ENCODE measurements around the gene DIP2C. TPM values are rescaled to one million over a fixed set of nuclear protein-coding genes. Genes with fewer than 3 reads are reported as not detected.
"Not testable (repeated sequence)": the region's sequence is repeated elsewhere in the genome, so short reads cannot be mapped to it uniquely, and the experiment has no call there.

Gene DIP2C
- total RNA-seq, 2 experiments from 2014 or later = 2.0 to 2.3 TPM

DNA sequence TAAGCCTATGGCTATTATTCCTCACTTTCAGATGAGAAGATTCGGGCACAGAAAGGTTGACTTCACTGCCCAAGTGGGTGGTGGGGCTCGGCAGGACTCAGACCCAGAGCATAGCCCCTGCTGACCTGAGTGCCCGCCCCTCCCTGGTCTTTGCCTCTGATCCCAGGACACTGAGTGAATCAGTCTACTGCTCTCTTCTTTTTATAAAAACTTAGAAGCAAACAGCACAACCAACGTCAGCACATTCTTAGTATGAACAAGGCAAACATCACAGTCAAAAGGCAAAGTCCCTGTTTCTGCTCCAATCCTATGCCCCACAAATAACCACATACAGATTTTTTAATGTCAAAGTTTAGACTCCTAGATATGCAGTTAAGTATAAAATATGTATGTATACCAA is 316.5 kb downstream of the DIP2C start:
- DNase-seq = no peak
- no peak overlapping the region for H3K4me3 Mint-ChIP-seq
- H3K9me3 Mint-ChIP-seq = peaks cover 3% of the 10 kb centered on the region
- ChIA-PET CTCF (interaction anchor here (1.0 kb wide), 1 partner anchor 142 kb away, joined by 3 read pairs; no protein-coding TSS in a partner anchor), POLR2A (no interaction called here)
- no peaks in the 10 kb centered on the region for H3K27me3 Mint-ChIP-seq
- H3K4me1 Mint-ChIP-seq = peaks cover 11% of the 10 kb centered on the region
- no peak overlapping the region for H3K27ac Mint-ChIP-seq
- H3K36me3 Mint-ChIP-seq (ENCODE audit: low read depth) = no peaks in the 10 kb centered on the region

DNA sequence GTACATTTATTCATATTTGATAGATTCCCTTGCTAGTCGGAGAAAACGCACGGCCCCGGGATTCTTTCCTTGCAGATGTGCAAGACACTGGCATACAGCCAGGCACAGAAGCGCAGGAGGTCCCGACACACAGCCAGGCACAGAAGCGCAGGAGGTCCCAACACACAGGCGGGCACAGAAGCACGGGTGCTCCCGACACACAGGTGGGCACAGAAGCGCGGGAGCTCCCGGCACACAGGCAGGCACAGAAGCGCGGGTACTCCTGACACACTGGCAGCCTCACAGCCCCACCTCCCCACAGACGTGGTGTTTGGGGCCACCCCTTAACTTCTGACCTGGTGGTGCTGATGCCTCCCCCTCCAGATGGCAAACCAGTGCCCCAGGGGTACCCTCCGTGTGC is 316.9 kb downstream of the DIP2C start:
- ChIA-PET POLR2A (no interaction called here), CTCF (interaction anchor here (0.5 kb wide), 1 partner anchor 807 kb away, joined by 3 read pairs; no protein-coding TSS in a partner anchor)
- DNase-seq = no peak
- Mint-ChIP-seq H3K9me3 (peaks cover 3% of the 10 kb centered on the region), H3K27ac (no peak overlapping the region), H3K27me3 (no peaks in the 10 kb centered on the region), H3K4me3 (no peak overlapping the region), H3K4me1 (peaks cover 7% of the 10 kb centered on the region), H3K36me3 (ENCODE audit: low read depth) (no peaks in the 10 kb centered on the region)

DNA sequence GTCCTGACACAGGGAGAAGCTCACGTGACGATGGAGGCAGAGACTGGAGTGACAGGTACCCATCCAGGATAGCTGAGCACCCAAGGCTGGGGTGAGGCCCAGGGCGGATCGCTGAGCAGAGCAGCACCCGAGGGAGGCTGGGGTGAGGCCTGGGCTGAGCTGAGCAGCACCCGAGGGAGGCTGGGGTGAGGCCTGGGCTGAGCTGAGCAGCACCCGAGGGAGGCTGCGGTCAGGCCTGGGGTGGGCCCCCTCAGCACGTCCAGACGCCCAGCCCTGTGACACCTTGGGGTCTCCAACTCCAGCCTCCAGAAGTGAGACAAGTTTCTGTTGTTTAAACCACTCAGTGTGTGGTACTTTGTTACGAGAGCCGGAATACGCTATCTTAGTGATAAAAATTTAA is 318.0 kb downstream of the DIP2C start:
- CTCF ChIA-PET = interaction anchor here (0.9 kb wide), 1 partner anchor 12 kb away, joined by 3 read pairs; no protein-coding TSS in a partner anchor

DNA sequence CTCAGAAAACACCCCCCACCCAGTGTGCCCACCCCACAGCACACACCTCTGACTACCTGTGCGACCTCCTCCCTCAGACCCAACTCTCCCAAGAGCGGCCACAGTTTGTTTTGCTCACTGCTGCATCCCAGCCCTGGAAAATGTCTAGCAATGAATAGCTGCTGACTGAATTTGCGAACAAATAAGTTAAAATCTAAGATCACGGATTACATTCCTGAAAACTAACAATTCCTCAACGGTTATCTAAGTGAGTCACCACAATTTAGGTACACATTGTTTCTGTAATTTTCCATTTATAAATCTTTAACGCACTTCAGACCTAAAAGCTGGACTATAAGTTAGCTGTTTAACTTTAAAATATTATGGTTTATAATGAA is 319.0 kb downstream of the DIP2C start:
- Mint-ChIP-seq H3K36me3 (ENCODE audit: low read depth) (no peaks in the 10 kb centered on the region), H3K27ac (no peak overlapping the region), H3K27me3 (no peaks in the 10 kb centered on the region), H3K4me1 (no peaks in the 10 kb centered on the region), H3K4me3 (no peak overlapping the region), H3K9me3 (no peaks in the 10 kb centered on the region)
- CTCF ChIA-PET = no interaction called here
- DNase-seq = no peak
- POLR2A ChIA-PET = no interaction called here

More for the DNA sequence above, 318.0 kb downstream of the DIP2C start:
- no peaks in the 10 kb centered on the region for H3K27me3 Mint-ChIP-seq
- H3K9me3 Mint-ChIP-seq = no peaks in the 10 kb centered on the region
- DNase-seq = no peak
- no peaks in the 10 kb centered on the region for H3K36me3 Mint-ChIP-seq (ENCODE audit: low read depth)
- no peak overlapping the region for H3K27ac Mint-ChIP-seq
- H3K4me1 Mint-ChIP-seq = no peaks in the 10 kb centered on the region
- POLR2A ChIA-PET = no interaction called here
- no peak overlapping the region for H3K4me3 Mint-ChIP-seq

DNA sequence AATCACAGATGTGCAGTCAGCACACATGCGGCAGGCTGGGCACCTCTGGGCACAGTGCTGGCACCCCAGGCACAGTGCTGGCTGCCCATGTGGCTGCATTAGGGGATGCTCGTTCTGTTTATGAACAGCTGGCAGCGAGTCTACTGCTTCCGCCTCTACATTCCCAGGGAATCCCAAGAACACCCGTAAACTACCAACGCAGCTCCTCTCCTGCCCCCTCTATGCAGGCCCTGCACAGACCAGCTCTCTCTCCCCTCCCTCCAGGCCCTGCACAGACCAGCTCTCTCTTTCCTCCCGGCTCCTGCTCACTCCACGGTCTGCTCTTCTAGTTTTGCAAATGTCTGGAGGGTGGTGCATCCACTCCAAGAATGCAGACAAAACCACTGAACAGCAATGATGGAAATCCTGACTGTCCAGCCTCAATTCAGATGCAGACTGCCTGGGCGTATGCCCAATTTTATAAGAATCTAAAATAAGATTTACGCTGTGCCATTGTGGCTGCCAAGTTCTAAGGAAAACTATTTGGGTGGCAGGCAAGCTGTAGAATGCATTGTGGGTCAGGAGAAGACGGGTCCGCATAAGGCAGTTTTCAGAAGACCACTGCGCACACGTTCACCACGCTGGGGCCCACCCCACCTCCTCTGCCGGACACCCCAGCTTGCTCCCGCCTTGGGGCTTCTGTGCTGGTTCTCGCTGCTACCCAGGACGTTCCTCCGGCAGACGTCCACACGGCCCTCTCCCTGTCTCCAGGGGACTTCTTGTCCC is 319.6 kb downstream of the DIP2C start:
- POLR2A ChIA-PET = no interaction called here
- Mint-ChIP-seq H3K27me3 (no peaks in the 10 kb centered on the region), H3K36me3 (ENCODE audit: low read depth) (no peaks in the 10 kb centered on the region), H3K4me1 (no peaks in the 10 kb centered on the region), H3K27ac (no peak overlapping the region), H3K4me3 (no peak overlapping the region), H3K9me3 (no peaks in the 10 kb centered on the region)
- DNase-seq = no peak
- CTCF ChIA-PET = interaction anchor here (1.3 kb wide), 1 partner anchor 9 kb away, joined by 4 read pairs; no protein-coding TSS in a partner anchor

DNA sequence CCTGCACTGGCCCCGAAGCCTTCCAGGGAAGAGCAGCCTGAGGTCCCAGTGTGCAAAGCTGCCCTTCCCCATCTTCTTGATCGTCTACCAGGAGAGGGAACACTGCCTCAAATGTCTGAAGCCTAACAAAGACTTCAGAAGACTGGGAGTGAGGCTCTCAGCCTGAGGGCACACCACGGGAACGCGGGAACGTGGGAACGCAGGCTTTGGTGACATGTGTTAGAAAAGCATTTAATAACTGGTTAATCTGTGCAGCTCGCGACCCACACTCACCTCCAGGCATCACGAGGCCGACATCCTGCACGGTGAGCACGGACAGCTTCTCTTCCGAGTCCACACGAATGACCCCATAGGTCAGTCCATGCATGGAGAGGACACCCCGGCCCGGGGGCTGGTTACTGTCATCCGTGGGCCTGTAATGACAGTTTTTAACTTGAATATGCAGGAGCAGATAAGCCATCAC is 320.2 kb downstream of the DIP2C start:
- POLR2A ChIA-PET = no interaction called here
- Mint-ChIP-seq H3K36me3 (ENCODE audit: low read depth) (no peaks in the 10 kb centered on the region), H3K27me3 (no peaks in the 10 kb centered on the region), H3K27ac (no peak overlapping the region), H3K9me3 (no peaks in the 10 kb centered on the region), H3K4me1 (no peaks in the 10 kb centered on the region), H3K4me3 (no peak overlapping the region)
- CTCF ChIA-PET = interaction anchor here (1.3 kb wide), 1 partner anchor 8 kb away, joined by 4 read pairs; no protein-coding TSS in a partner anchor
- DNase-seq = no peak

DNA sequence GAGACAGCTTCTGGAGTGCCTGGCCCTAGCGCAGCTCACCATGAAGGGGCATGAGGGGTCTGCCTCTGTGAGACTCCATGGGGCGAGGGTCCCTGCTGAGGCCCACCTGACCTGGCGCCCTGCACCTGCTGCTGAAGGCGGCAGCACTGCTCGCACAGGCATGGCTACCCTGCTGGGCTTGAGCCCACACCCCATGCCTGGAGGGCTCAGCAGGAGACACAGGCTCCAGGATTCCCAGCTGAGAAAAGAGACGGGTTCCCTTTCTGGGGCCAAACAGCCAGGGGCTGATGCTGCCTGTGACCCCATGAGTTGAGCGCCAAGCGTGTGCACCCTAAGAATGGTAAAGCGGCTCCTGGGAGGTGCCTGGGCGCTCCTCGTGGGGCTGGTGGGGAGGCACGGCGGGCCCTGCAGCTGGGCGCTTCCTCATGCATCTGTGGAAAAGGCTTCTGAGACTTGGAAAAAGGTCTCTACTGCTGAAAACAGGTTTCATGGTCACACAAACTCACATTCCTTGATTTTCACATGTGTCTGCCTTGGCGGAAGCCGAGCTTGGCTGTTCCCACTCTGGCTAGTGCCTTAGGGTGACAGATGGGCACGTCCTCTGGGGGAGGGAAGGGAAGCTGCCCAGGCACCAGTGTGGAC is 320.8 kb downstream of the DIP2C start:
- Mint-ChIP-seq H3K27ac (no peak overlapping the region), H3K4me3 (no peak overlapping the region)
- POLR2A ChIA-PET = no interaction called here

DNA sequence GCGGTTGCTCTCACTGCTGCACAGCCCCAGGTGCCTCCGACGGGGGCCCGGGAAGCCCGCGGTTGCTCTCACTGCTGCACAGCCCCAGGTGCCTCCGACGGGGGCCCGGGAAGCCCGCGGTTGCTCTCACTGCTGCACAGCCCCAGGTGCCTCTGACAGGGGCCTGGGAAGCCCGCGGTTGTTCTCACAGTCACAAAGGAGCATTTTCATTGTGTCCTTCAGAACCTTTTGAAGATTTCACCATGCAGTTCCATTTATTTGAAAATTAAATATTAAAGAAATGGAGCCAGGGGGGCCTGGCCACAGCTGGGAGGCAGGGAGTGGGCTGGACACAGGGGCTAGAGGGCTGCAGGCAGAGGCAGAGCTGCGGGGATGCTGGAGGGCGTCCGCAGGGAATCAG is 321.4 kb downstream of the DIP2C start:
- H3K27me3 Mint-ChIP-seq; H3K36me3 Mint-ChIP-seq (ENCODE audit: low read depth); DNase-seq; H3K4me1 Mint-ChIP-seq; CTCF ChIA-PET; POLR2A ChIA-PET; H3K4me3 Mint-ChIP-seq; H3K9me3 Mint-ChIP-seq; H3K27ac Mint-ChIP-seq: not testable (repeated sequence)

More for the DNA sequence above, 320.8 kb downstream of the DIP2C start:
- Mint-ChIP-seq H3K36me3 (ENCODE audit: low read depth) (no peaks in the 10 kb centered on the region), H3K9me3 (no peaks in the 10 kb centered on the region), H3K4me1 (no peaks in the 10 kb centered on the region), H3K27me3 (no peaks in the 10 kb centered on the region)
- CTCF ChIA-PET = interaction anchor here (1.3 kb wide), 1 partner anchor 8 kb away, joined by 4 read pairs; no protein-coding TSS in a partner anchor
- no peak for DNase-seq

DNA sequence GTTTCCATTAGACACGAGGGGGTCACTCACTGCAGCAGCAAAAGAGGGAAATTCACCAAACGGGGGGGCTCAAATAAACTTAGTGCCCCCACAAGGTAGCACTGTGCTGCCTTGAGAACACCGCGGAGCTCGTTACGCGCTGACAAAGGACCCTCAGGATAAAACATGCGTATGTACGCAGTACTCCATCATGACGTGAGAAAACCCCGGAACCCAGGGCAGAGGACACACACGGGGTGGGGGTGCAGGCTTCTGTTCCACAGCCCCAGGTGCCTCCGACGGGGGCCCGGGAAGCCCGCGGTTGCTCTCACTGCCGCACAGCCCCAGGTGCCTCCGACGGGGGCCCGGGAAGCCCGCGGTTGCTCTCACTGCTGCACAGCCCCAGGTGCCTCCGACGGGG is 321.8 kb downstream of the DIP2C start:
- no peaks in the 10 kb centered on the region for H3K27me3 Mint-ChIP-seq
- DNase-seq = no peak
- POLR2A ChIA-PET = no interaction called here
- CTCF ChIA-PET = no interaction called here
- H3K4me3 Mint-ChIP-seq = no peak overlapping the region
- no peaks in the 10 kb centered on the region for H3K9me3 Mint-ChIP-seq
- no peaks in the 10 kb centered on the region for H3K4me1 Mint-ChIP-seq
- no peaks in the 10 kb centered on the region for H3K36me3 Mint-ChIP-seq (ENCODE audit: low read depth)
- no peak overlapping the region for H3K27ac Mint-ChIP-seq

DNA sequence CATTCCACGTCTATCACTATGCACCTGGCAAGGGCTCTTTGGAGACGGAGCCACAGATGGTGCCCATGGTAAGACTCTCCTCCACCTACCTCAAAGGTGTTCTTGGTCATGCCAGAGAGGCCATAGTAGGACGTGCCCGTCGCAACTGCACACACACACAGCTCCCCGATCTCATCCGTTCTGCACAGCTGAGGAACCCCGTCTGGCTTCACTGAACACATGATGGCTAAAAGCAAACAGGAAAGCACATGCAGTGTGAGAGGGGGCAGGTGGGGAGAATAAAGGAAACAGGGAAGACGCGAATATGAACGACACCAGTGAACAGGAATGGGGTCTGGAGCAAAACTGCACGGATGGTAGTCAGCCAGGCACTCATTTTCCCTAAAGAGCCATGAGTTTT is 323.3 kb downstream of the DIP2C start:
- ChIA-PET POLR2A (no interaction called here), CTCF (no interaction called here)
- Mint-ChIP-seq H3K36me3 (ENCODE audit: low read depth) (no peaks in the 10 kb centered on the region), H3K4me1 (no peaks in the 10 kb centered on the region), H3K27me3 (no peaks in the 10 kb centered on the region), H3K9me3 (no peaks in the 10 kb centered on the region), H3K4me3 (no peak overlapping the region), H3K27ac (no peak overlapping the region)
- no peak for DNase-seq

DNA sequence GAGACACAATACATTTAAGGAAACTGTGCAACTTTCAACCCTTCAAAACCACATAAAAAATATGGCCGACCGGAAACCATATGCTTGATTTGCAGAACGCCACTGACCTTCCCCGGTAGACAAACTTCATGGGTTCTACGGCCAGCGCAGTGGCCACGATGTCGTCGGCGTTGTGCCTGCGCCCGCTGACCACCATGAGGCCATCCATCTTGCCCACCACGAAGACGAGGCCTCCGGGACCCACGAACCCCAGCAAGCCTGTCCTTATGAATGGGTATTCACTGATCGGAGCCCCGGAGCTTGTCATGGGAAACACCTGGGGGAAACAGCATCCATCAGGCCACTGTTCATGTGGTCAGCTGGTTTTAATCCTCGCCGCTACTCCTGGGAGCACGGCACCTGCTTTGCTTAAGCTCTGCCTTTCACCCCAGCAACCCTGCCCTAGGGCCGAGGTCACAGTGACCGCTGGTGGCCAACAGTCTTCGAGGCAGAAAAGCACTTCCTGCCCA is 325.1 kb downstream of the DIP2C start:
- DNase-seq = no peak
- Mint-ChIP-seq H3K36me3 (ENCODE audit: low read depth) (no peaks in the 10 kb centered on the region), H3K4me3 (no peak overlapping the region), H3K27me3 (no peaks in the 10 kb centered on the region), H3K4me1 (no peaks in the 10 kb centered on the region), H3K27ac (no peak overlapping the region), H3K9me3 (no peaks in the 10 kb centered on the region)
- ChIA-PET POLR2A (no interaction called here), CTCF (no interaction called here)

DNA sequence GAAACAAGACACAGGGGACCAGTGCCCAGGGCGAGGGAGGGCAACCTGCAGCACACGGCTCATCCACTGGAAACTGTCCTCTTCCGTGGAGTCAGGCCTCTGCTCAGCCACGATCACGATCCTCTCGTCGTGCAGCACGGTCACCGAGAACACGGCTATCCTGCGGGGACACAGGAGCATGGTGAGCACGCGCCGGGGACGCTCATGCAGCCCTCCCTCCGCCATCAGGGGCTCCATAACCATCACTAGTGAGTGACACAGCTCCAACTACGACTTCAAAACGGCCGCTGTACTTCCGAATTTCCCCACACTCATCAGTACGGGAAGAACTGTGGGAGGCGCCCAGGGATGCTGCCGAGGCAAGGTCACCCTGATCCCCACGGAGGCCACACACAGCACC is 326.3 kb downstream of the DIP2C start:
- H3K27me3 Mint-ChIP-seq = no peaks in the 10 kb centered on the region
- no peaks in the 10 kb centered on the region for H3K9me3 Mint-ChIP-seq
- H3K36me3 Mint-ChIP-seq (ENCODE audit: low read depth) = no peaks in the 10 kb centered on the region
- CTCF ChIA-PET = no interaction called here
- DNase-seq = no peak
- H3K27ac Mint-ChIP-seq = no peak overlapping the region
- POLR2A ChIA-PET = no interaction called here
- H3K4me3 Mint-ChIP-seq = no peak overlapping the region
- H3K4me1 Mint-ChIP-seq = no peaks in the 10 kb centered on the region

DNA sequence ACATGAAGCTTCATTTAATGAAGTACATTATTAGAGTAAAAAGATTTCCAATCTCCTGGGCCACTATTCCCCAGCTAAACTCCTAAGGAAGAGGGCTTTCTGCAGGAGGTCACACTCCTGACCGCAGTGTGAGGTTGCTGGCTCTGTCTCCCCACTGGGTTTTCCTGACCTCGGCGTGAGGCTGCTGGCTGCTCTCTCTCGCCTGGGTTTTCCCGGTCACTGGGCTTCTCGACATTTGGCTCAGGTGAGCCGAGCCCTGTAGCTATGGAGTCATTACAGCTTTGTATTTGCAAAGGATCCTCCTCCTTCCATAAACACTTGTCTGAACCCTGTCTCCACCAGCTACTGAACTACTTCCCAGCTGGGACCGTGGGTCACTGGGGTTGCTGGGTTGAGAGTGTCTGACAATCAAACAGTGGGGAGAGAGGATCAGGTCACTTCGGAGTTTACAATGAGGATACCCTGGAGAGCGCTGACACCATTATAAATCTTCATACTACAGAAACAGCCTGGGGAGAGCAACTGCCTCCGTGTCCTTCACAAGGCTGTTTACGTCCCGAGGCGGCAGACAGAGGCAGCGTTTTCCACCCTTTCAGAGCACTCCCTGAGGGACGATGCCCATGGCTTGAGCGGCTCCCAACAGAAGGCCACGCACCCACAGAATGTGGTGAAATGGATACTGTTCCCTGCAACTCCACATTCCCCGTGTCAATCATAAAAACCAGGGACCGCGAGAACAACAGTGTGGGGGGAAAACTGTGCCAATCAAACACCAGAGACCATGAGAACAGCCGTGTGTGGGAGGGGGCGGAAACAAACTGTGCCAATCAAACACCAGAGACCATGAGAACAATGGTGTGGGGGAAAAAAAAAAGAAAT is 328.0 kb downstream of the DIP2C start:
- POLR2A ChIA-PET = no interaction called here
- CTCF ChIA-PET = interaction anchor here (0.8 to 1.4 kb wide), 2 partner anchors 8 to 24 kb away, joined by 3 to 4 read pairs; no protein-coding TSS in a partner anchor
- no peaks in the 10 kb centered on the region for H3K4me1 Mint-ChIP-seq
- no peaks in the 10 kb centered on the region for H3K27me3 Mint-ChIP-seq
- H3K36me3 Mint-ChIP-seq (ENCODE audit: low read depth) = no peaks in the 10 kb centered on the region
- no peak overlapping the region for H3K4me3 Mint-ChIP-seq
- H3K27ac Mint-ChIP-seq = no peak overlapping the region
- no peaks in the 10 kb centered on the region for H3K9me3 Mint-ChIP-seq
- DNase-seq = no peak

Measured in activated CD4-positive, alpha-beta T cell treated with anti-CD3 and anti-CD28 coated beads, Interleukin-2, amount 10 ng/mL, durations not matched to agents 7 days and 5 days (primary cell).